NCI-H69 (cell line): ENCODE data around the gene UNK.

ENCODE experiments used
- DNase-seq: peaks from one replicate; lab custom pipeline; 2025; lab: John Stamatoyannopoulos, UW

UNK gene

GRCh38 chr17:75873587-75874322 is 89.1 kb downstream of the UNK start:
- no peak for DNase-seq

- DNase-seq: no peak
Measured at GRCh38 chr17:75874323-75875181, 89.9 kb downstream of the UNK start.
